H1 (cell line): ENCODE results near the gene PTPRD. TPM values are rescaled to one million over a fixed set of nuclear protein-coding genes. Genes with fewer than 3 reads are reported as not detected.

Source experiments
- CTCF ChIA-PET: fragments of 300-600 bp; sonication (Branson Sonifier 250); formaldehyde crosslinking; loops from one replicate; lab custom pipeline; 2021; ENCODE audit not compliant: partially characterized antibody; lab: Charles Lee
- POLR2A ChIA-PET: fragments of 300-600 bp; sonication (Branson Sonifier 250); formaldehyde crosslinking; loops from one replicate; lab custom pipeline; 2021; ENCODE audit warnings: inconsistent platforms; ENCODE audit not compliant: partially characterized antibody; lab: Charles Lee
- DNase-seq, 2 experiments: peaks; one replicate each; pipeline versions ENCODE4 v3.0.0 to v3.0.0-alpha.2; 2010 to 2022; ENCODE audit warnings: low spot score in 2 of 2, low read depth in 1 of 2, mixed read lengths in 1 of 2
- FAIRE-seq: peaks from 2 replicates; lab custom pipeline; 2011; peaks lifted over from hg19 to GRCh38; lab: Jason Lieb, UNC
- H2AFZ ChIP-seq: 2 replicates; pipeline ENCODE4 v1.8.1; 2012; ENCODE audit warnings: low read length, inconsistent platforms
- H2AK5ac ChIP-seq: 2 replicates; pipeline ENCODE4 v1.6.1; 2013; ENCODE audit warnings: low read depth, low read length
- H2BK120ac ChIP-seq: replicated peaks from 2 replicates; pipeline ENCODE3; 2013; ENCODE audit warnings: low read depth, low read length, inconsistent platforms
- H2BK12ac ChIP-seq: 2 replicates; pipeline ENCODE4 v1.6.1; 2013; ENCODE audit warnings: low read depth, low read length
- H2BK15ac ChIP-seq: 2 replicates; pipeline ENCODE4 v1.6.1; 2013; ENCODE audit warnings: low read length
- H2BK20ac ChIP-seq: 2 replicates; pipeline ENCODE4 v1.6.1; 2013; ENCODE audit warnings: low read length
- H2BK5ac ChIP-seq: 2 replicates; pipeline ENCODE4 v1.6.1; 2013; ENCODE audit warnings: low read depth, low read length
- H3K14ac ChIP-seq: 2 replicates; pipeline ENCODE4 v1.6.1; 2013; ENCODE audit warnings: inconsistent platforms; ENCODE audit not compliant: insufficient read length
- H3K18ac ChIP-seq: 2 replicates; pipeline ENCODE4 v1.6.1; 2013; ENCODE audit warnings: low read length; ENCODE audit errors: extremely low read depth
- H3K23ac ChIP-seq: 2 replicates; pipeline ENCODE4 v1.6.1; 2013; ENCODE audit warnings: inconsistent platforms; ENCODE audit not compliant: insufficient read length
- H3K23me2 ChIP-seq: 2 replicates; pipeline ENCODE4 v1.6.1; 2013; ENCODE audit warnings: low read depth, low read length
- H3K27ac ChIP-seq: 2 replicates; pipeline ENCODE4 v1.6.1; 2011; ENCODE audit warnings: low read depth, low read length, inconsistent platforms
- H3K27me3 ChIP-seq, 4 experiments: replicated peaks in 1 of 4; 1 replicate in 1 of 4; 2 replicates in 3 of 4; pipeline versions ENCODE4 v1.6.1 to v1.8.1; 2011 to 2013; ENCODE audit warnings: low read length in 3 of 4, mild to moderate bottlenecking in 3 of 4, inconsistent platforms in 2 of 4, mixed read lengths in 2 of 4, moderate library complexity in 1 of 4; ENCODE audit not compliant: control insufficient read depth in 3 of 4, insufficient read depth in 3 of 4; ENCODE audit errors: extremely low read depth in 1 of 4
- H3K36me3 ChIP-seq, 4 experiments: 2 replicates each; pipeline versions ENCODE4 v1.6.1 to v1.8.1; 2011 to 2013; ENCODE audit warnings: mild to moderate bottlenecking in 4 of 4, low read length in 3 of 4, moderate library complexity in 2 of 4, control low read depth in 1 of 4, inconsistent platforms in 1 of 4; ENCODE audit not compliant: insufficient read depth in 4 of 4, control insufficient read depth in 2 of 4
- H3K4ac ChIP-seq: replicated peaks from 2 replicates; pipeline ENCODE3; 2013; ENCODE audit warnings: low read length, low read depth, mixed read lengths, inconsistent platforms; ENCODE audit not compliant: insufficient read length
- H3K4me1 ChIP-seq, 4 experiments: replicated peaks in 1 of 4; 1 replicate in 1 of 4; 2 replicates in 3 of 4; pipeline versions ENCODE4 v1.6.1 to v1.8.1; 2011 to 2013; ENCODE audit warnings: low read length in 3 of 4, inconsistent platforms in 2 of 4, mixed read lengths in 1 of 4; ENCODE audit not compliant: insufficient read depth in 4 of 4, control insufficient read depth in 3 of 4
- H3K4me2 ChIP-seq, 2 experiments: 2 replicates each; pipeline versions ENCODE4 v1.6.1 to v1.8.1; 2011 to 2013; ENCODE audit warnings: low read depth in 2 of 2, low read length in 2 of 2, control low read depth in 1 of 2, inconsistent platforms in 1 of 2, mild to moderate bottlenecking in 1 of 2; ENCODE audit not compliant: insufficient read depth in 1 of 2
- H3K4me3 ChIP-seq, 4 experiments: fragments of 200-600, 300-600 bp in 1 of 4; sonication (generic), shearing (Covaris generic), sonication (Bioruptor Twin) in 1 of 4; 2 replicates each; pipeline versions ENCODE4 v1.5.1 to v1.8.1; 2011 to 2016; ENCODE audit warnings: low read length in 4 of 4, low read depth in 3 of 4, control low read depth in 2 of 4, inconsistent platforms in 2 of 4, mild to moderate bottlenecking in 2 of 4, mixed read lengths in 1 of 4, moderate library complexity in 1 of 4; ENCODE audit not compliant: insufficient read depth in 2 of 4; ENCODE audit errors: extremely low read depth in 1 of 4
- H3K56ac ChIP-seq: replicated peaks from 2 replicates; pipeline ENCODE3; 2013; ENCODE audit warnings: low read depth, mild to moderate bottlenecking, mixed read lengths, low read length, inconsistent platforms; ENCODE audit not compliant: insufficient read length
- H3K79me1 ChIP-seq: 2 replicates; pipeline ENCODE4 v1.6.1; 2013; ENCODE audit warnings: low read depth, low read length, control low read depth
- H3K79me2 ChIP-seq, 2 experiments: 2 replicates each; pipeline versions ENCODE4 v1.6.1 to v1.8.1; 2012 to 2013; ENCODE audit warnings: low read length in 2 of 2, mild to moderate bottlenecking in 2 of 2, inconsistent platforms in 1 of 2; ENCODE audit not compliant: insufficient read depth in 2 of 2, control insufficient read depth in 1 of 2
- H3K9ac ChIP-seq, 4 experiments: replicated peaks in 1 of 4; 1 replicate in 1 of 4; 2 replicates in 3 of 4; pipeline versions ENCODE4 v1.6.1 to v1.8.1; 2011 to 2013; ENCODE audit warnings: low read depth in 3 of 4, low read length in 3 of 4, control low read depth in 2 of 4, mild to moderate bottlenecking in 2 of 4, moderate library complexity in 2 of 4, inconsistent platforms in 1 of 4; ENCODE audit errors: extremely low read depth in 1 of 4
- H3K9me3 ChIP-seq, 2 experiments: 2 replicates each; pipeline versions ENCODE4 v1.6.1 to v1.8.1; 2012 to 2013; ENCODE audit warnings: mild to moderate bottlenecking in 2 of 2, moderate library complexity in 2 of 2, control low read depth in 1 of 2, inconsistent platforms in 1 of 2, low read depth in 1 of 2, low read length in 1 of 2, mixed read lengths in 1 of 2; ENCODE audit not compliant: insufficient read depth in 2 of 2
- H4K20me1 ChIP-seq, 2 experiments: replicated peaks in 1 of 2; 2 replicates each; pipeline versions ENCODE3 to v1.8.1; 2011 to 2013; ENCODE audit warnings: inconsistent platforms in 2 of 2, low read length in 2 of 2, mild to moderate bottlenecking in 1 of 2; ENCODE audit not compliant: insufficient read depth in 2 of 2, control insufficient read depth in 1 of 2
- H4K5ac ChIP-seq: 2 replicates; pipeline ENCODE4 v1.6.1; 2013; ENCODE audit warnings: low read length, low read depth, mixed read lengths, inconsistent platforms; ENCODE audit not compliant: insufficient read length
- H4K8ac ChIP-seq: 2 replicates; pipeline ENCODE4 v1.8.0; 2013; ENCODE audit warnings: mild to moderate bottlenecking, moderate library complexity, low read length, inconsistent platforms; ENCODE audit not compliant: insufficient read depth; ENCODE audit errors: extremely low read depth
- H4K91ac ChIP-seq: replicated peaks from 2 replicates; pipeline ENCODE3; 2013; ENCODE audit warnings: low read length, mixed read lengths, inconsistent platforms; ENCODE audit not compliant: insufficient read length
- ASH2L ChIP-seq: fragments of 200-600, 300-600 bp; sonication (generic); IDR thresholded peaks from one replicate; pipeline ENCODE4 v1.7.1; 2017; ENCODE audit warnings: low read length
- BCL11A ChIP-seq, 2 experiments: IDR thresholded peaks; one replicate each; pipeline ENCODE4 v1.6.1; 2011; ENCODE audit warnings: low read depth in 2 of 2, low read length in 2 of 2, mild to moderate bottlenecking in 2 of 2
- CREB1 ChIP-seq: IDR thresholded peaks from 2 replicates; pipeline ENCODE4 v1.6.1; 2012; ENCODE audit warnings: inconsistent platforms
- CTBP2 ChIP-seq: IDR thresholded peaks from 2 replicates; pipeline ENCODE4 v1.7.0; 2011; ENCODE audit warnings: borderline replicate concordance, mild to moderate bottlenecking, moderate library complexity, mixed read lengths, low read length; ENCODE audit not compliant: insufficient read depth, insufficient read length
- FOSL1 ChIP-seq: IDR thresholded peaks from 2 replicates; pipeline ENCODE4 v1.6.1; 2011; ENCODE audit warnings: mild to moderate bottlenecking, low read depth, low read length, moderate library complexity; ENCODE audit not compliant: insufficient read depth
- GABPA ChIP-seq: IDR thresholded peaks from 2 replicates; pipeline ENCODE4 v1.6.1; 2011; ENCODE audit warnings: mild to moderate bottlenecking, low read length, moderate library complexity, borderline replicate concordance; ENCODE audit not compliant: insufficient read depth
- HDAC6 ChIP-seq: IDR thresholded peaks from one replicate; pipeline ENCODE4 v1.7.1; 2012; ENCODE audit warnings: low read depth, mild to moderate bottlenecking, inconsistent platforms, low read length, moderate library complexity
- KDM4A ChIP-seq: IDR thresholded peaks from one replicate; pipeline ENCODE4 v1.7.1; 2012; ENCODE audit warnings: low read depth, mild to moderate bottlenecking, moderate library complexity, low read length, inconsistent platforms; ENCODE audit not compliant: severe bottlenecking
- NANOG ChIP-seq: IDR thresholded peaks from 2 replicates; pipeline ENCODE4 v1.6.1; 2011; ENCODE audit warnings: low read length, low read depth, mild to moderate bottlenecking, inconsistent platforms; ENCODE audit not compliant: insufficient read depth, poor library complexity, severe bottlenecking
- POLR2AphosphoS5 ChIP-seq: IDR thresholded peaks from 2 replicates; pipeline ENCODE4 v1.6.1; 2011; ENCODE audit warnings: low read depth, low read length
- SAP30 ChIP-seq: fragments of 300-600 bp; sonication (generic); IDR thresholded peaks from 2 replicates; pipeline ENCODE4 v1.7.1; 2012; ENCODE audit warnings: low read length, moderate library complexity, mild to moderate bottlenecking, inconsistent platforms; ENCODE audit not compliant: insufficient read depth, insufficient replicate concordance
- SP2 ChIP-seq: IDR thresholded peaks from 2 replicates; pipeline ENCODE4 v1.6.1; 2012; ENCODE audit warnings: mild to moderate bottlenecking, low read length, inconsistent platforms
- SP4 ChIP-seq: IDR thresholded peaks from 2 replicates; pipeline ENCODE4 v1.6.1; 2012; ENCODE audit warnings: low read length, inconsistent platforms
- SRF ChIP-seq: IDR thresholded peaks from 2 replicates; pipeline ENCODE4 v1.6.1; 2011; ENCODE audit warnings: mild to moderate bottlenecking, low read depth, low read length, moderate library complexity
- TAF7 ChIP-seq: optimal IDR thresholded peaks from 2 replicates; pipeline ENCODE3; 2011; ENCODE audit warnings: low read depth, mild to moderate bottlenecking, inconsistent platforms, low read length, moderate library complexity, borderline replicate concordance
- TBP ChIP-seq: IDR thresholded peaks from 2 replicates; pipeline ENCODE4 v1.6.1; 2011; ENCODE audit warnings: low read depth, low read length, improper control_type of control experiment
- WGBS, 2 experiments: shearing (Covaris generic) in 1 of 2; methylation state at CpG; one replicate each; pipeline versions ENCODE4 v1.1.6 to v1.1.7; 2013 to 2015; ENCODE audit warnings: low lambda C conversion rate in 2 of 2, mixed read lengths in 2 of 2, inconsistent platforms in 1 of 2, low coverage in 1 of 2, missing lambda C conversion rate in 1 of 2; ENCODE audit not compliant: insufficient replicate concordance in 2 of 2, insufficient coverage in 1 of 2, insufficient read length in 1 of 2; ENCODE audit errors: extremely low coverage in 1 of 2, missing lambda C conversion rate in 1 of 2; 5-methylcytosine and 5-hydroxymethylcytosine counted together
- polyA plus RNA-seq, 7 experiments: library from polyadenylated mRNA; depleted of rRNA in 3 of 7; stranded (reverse) in 5 of 7; unstranded in 2 of 7; fragments of >200 nt in 5 of 7; fragments of 200-250 nt in 2 of 7; gene quantifications; 1 replicate in 5 of 7; 2 replicates in 1 of 7; 4 replicates in 1 of 7; pipeline versions ENCODE4 v1.2.1 to v1.2.3, GENCODE V29; 2011 to 2013; ENCODE audit warnings: missing spikeins in 2 of 7, mixed read lengths in 2 of 7
- total RNA-seq: library from RNA; stranded (reverse); fragmentation: NEBNext Ultra II Directional; extraction: Animal tissue kit (Norgen Biotek cat#: 25700); gene quantifications from 2 replicates; pipeline ENCODE4 v1.2.1, GENCODE V29; 2021

The PTPRD gene
- total and polyA plus RNA-seq, 2 of the 8 experiments (the other 6 are each of a cell fraction or from before 2014, with no cell fraction given): 17.2 to 77.0 TPM

DNA sequence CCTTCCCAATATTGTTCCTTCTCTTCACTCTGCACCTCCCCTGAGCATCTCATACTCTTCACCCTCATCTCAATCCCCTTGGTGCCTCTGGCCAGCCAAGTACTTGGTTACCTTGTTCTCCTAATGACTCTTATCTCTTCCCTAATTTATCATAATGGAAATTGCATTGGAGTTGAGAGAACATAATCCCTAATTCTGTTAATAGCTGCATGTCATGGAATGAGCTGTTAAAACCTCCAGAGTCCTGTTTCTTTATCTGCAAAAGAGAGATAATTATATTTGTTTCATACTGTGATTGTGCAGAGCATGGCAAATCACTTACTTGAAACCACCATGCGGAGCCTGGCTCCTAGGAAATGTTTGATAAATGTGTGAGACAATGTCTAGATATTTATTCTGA is 1738.3 kb downstream of the PTPRD start:
- Histone ChIP-seq H3K14ac (no peak overlapping the region), H3K9ac (no peak overlapping the region), H3K18ac (no peak overlapping the region), H3K9me3 (no peaks in the 10 kb centered on the region), H4K20me1 (no peaks in the 10 kb centered on the region), H3K27ac (no peak overlapping the region), H3K79me2 (no peaks in the 10 kb centered on the region), H2AK5ac (no peak overlapping the region), H3K4me1 (peaks cover 0 to 3% (median 2%) of the 10 kb centered on the region in 4 experiments; a peak in 4 of 7 replicates), H3K36me3 (no peaks in the 10 kb centered on the region), H3K23me2 (no peaks in the 10 kb centered on the region), H4K5ac (no peak overlapping the region), H2BK120ac (no peak overlapping the region), H3K56ac (no peak overlapping the region), H3K79me1 (no peaks in the 10 kb centered on the region), H2BK5ac (no peak overlapping the region), H4K8ac (no peak overlapping the region), H2BK12ac (no peak overlapping the region), H2BK20ac (no peak overlapping the region), H3K4me2 (no peak overlapping the region), H4K91ac (no peak overlapping the region), H3K4me3 (no peak overlapping the region), H3K23ac (no peak overlapping the region), H2BK15ac (no peak overlapping the region), H3K4ac (no peak overlapping the region), H2AFZ (no peak overlapping the region), H3K27me3 (no peaks in the 10 kb centered on the region)
- CTCF ChIA-PET: no interaction called here
- 93% methylated on average over 1 of the region's 1 CpG; no CpG with 5 or more reads in 1 of the 2 experiments for WGBS, 2 experiments
- FAIRE-seq (no peak), DNase-seq (no peak)
- POLR2A ChIA-PET: no interaction called here
- TF ChIP-seq NANOG (no peak), SRF (no peak), ASH2L (no peak), SP2 (no peak), CTBP2 (no peak), FOSL1 (no peak), TBP (no peak), TAF7 (no peak), HDAC6 (no peak), SAP30 (no peak), BCL11A (IDR thresholded peaks at IDR 0.05; ENCODE audit: low read depth in 2 of 2, low read length in 2 of 2) (no peak), POLR2AphosphoS5 (no peak), SP4 (no peak), KDM4A (no peak), CREB1 (no peak), GABPA (no peak)
